ENCODE data around the gene CLCN6.

DNA sequence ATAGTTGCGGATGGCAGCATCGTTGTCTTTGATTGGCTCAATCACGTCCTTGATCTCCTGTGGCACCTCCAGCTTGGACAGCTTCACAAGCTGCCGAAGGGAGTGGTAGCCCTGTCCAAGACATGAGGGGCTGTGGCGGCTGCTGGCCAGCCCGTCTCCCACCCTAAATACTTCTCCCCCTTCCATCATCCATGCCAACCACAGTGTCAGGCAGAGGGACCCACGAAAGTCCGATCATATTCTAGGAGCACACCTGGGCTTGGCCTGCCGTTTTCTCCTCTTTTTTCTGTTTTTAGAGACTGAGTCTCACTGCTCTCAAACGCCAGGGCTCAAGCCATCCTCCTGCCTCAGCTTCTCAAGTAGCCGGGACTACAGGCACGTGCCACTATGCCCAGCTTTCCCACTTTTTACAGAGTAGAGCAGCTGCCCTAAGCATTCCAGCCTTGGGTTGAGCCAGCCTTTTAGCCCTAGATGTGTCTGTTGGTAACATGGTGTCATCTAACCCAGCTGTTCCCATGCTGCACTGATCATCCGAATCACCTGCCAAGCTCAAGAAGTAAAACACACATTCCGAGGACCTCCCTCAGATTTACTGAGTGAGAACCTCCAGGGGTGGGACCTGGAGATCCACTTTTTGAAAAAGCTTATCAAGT, 10.6 kb upstream of the CLCN6 start:
- TF ChIP-seq, protein P1, sequence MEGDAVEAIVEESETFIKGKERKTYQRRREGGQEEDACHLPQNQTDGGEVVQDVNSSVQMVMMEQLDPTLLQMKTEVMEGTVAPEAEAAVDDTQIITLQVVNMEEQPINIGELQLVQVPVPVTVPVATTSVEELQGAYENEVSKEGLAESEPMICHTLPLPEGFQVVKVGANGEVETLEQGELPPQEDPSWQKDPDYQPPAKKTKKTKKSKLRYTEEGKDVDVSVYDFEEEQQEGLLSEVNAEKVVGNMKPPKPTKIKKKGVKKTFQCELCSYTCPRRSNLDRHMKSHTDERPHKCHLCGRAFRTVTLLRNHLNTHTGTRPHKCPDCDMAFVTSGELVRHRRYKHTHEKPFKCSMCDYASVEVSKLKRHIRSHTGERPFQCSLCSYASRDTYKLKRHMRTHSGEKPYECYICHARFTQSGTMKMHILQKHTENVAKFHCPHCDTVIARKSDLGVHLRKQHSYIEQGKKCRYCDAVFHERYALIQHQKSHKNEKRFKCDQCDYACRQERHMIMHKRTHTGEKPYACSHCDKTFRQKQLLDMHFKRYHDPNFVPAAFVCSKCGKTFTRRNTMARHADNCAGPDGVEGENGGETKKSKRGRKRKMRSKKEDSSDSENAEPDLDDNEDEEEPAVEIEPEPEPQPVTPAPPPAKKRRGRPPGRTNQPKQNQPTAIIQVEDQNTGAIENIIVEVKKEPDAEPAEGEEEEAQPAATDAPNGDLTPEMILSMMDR (IDR thresholded peaks at IDR 0.05; ENCODE audit: control extremely low read depth in 1 of 3, insufficient read depth in 1 of 3, low read depth in 1 of 3, low read length in 3 of 3): no peak
- TF ChIP-seq KDM4A (IDR thresholded peaks at IDR 0.05; ENCODE audit: low read depth, low read length, severe bottlenecking): no peak
- TF ChIP-seq TAF1 (IDR thresholded peaks at IDR 0.05; ENCODE audit: low read depth, low read length): no peak
- TF ChIP-seq RNF2 (IDR thresholded peaks at IDR 0.05; ENCODE audit: borderline replicate concordance, low read depth, low read length, missing control alignments, poor library complexity, severe bottlenecking): no peak
- no peak for TF ChIP-seq EP300 (IDR thresholded peaks at IDR 0.05; ENCODE audit: borderline replicate concordance in 1 of 2, low read depth in 2 of 2, low read length in 2 of 2)
- no peak for TF ChIP-seq SAP30 (IDR thresholded peaks at IDR 0.05; ENCODE audit: insufficient read depth, insufficient replicate concordance, low read length)
- no peak for TF ChIP-seq MAFK (IDR thresholded peaks at IDR 0.05; ENCODE audit: low read depth, low read length)
- TF ChIP-seq RXRA (IDR thresholded peaks at IDR 0.05; ENCODE audit: insufficient read depth, low read depth, low read length): no peak
- no peak for TF ChIP-seq POLR2A (IDR thresholded peaks at IDR 0.05; ENCODE audit: control extremely low read depth in 1 of 2, low read depth in 2 of 2, low read length in 2 of 2)
- TF ChIP-seq, protein P2, sequence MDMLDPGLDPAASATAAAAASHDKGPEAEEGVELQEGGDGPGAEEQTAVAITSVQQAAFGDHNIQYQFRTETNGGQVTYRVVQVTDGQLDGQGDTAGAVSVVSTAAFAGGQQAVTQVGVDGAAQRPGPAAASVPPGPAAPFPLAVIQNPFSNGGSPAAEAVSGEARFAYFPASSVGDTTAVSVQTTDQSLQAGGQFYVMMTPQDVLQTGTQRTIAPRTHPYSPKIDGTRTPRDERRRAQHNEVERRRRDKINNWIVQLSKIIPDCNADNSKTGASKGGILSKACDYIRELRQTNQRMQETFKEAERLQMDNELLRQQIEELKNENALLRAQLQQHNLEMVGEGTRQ (IDR thresholded peaks at IDR 0.05; ENCODE audit: low read length): no peak
- no peak for TF ChIP-seq HDAC6 (IDR thresholded peaks at IDR 0.05; ENCODE audit: low read depth, low read length)
- no peak for TF ChIP-seq YY1 (IDR thresholded peaks at IDR 0.05; ENCODE audit: low read depth, low read length)
- no peak for TF ChIP-seq POLR2AphosphoS5 (IDR thresholded peaks at IDR 0.05; ENCODE audit: low read depth, low read length)
